ENCODE results near the gene LYPLAL1. TPM values are rescaled to one million over a fixed set of nuclear protein-coding genes. Genes with fewer than 3 reads are reported as not detected.

Gene LYPLAL1
- polyA plus RNA-seq, 1 donor (not counting 4 experiments of a cell fraction or from before 2014, with no cell fraction given) = 41.1 TPM

GRCh38 chr1:219155135-219155534 is 18.5 kb upstream of the LYPLAL1 start:
- Histone ChIP-seq H3K9ac (ENCODE audit: control insufficient read depth, extremely low read depth, insufficient read depth, low read length) (no peak overlapping the region), H3K36me3 (ENCODE audit: control insufficient read depth in 2 of 2, extremely low read depth in 1 of 2, insufficient read depth in 2 of 2, low read length in 2 of 2) (no peaks in the 10 kb centered on the region), H3K79me2 (ENCODE audit: control insufficient read depth, insufficient read depth, low read length) (no peaks in the 10 kb centered on the region), H3K9me1 (ENCODE audit: control insufficient read depth, extremely low read depth, insufficient read depth, low read length) (no peaks in the 10 kb centered on the region), H3K27ac (ENCODE audit: control insufficient read depth, insufficient read depth, low read length) (no peak overlapping the region), H3K4me2 (ENCODE audit: control insufficient read depth, extremely low read depth, insufficient read depth, low read depth, low read length) (no peak overlapping the region), H3K4me3 (ENCODE audit: control insufficient read depth in 2 of 3, extremely low read depth in 1 of 3, insufficient read depth in 2 of 3, low read depth in 1 of 3, low read length in 3 of 3) (no peak overlapping the region), H4K20me1 (ENCODE audit: control insufficient read depth, extremely low read depth, insufficient read depth, low read length) (no peaks in the 10 kb centered on the region), H3K27me3 (ENCODE audit: control insufficient read depth, extremely low read depth, insufficient read depth, low read length) (no peaks in the 10 kb centered on the region), H2AFZ (ENCODE audit: control insufficient read depth, low read length) (no peak overlapping the region), H3K4me1 (ENCODE audit: control insufficient read depth, extremely low read depth, insufficient read depth, low read length) (no peaks in the 10 kb centered on the region), H3K9me3 (ENCODE audit: control insufficient read depth, low read depth, low read length) (no peaks in the 10 kb centered on the region)
- dilution Hi-C loops (cut with MboI; ENCODE audit: extremely low pct_ligation_motif_present, low sequenced_read_pairs) = no loop called here
- FAIRE-seq (no peak), DNase-seq (ENCODE audit: low read depth, low spot score) (no peak)
- TF ChIP-seq CTCF (optimal IDR thresholded peaks at IDR 0.05 in 1 of 3, IDR thresholded peaks at IDR 0.05 in 1 of 3, conservative IDR thresholded peaks at IDR 0.05 in 1 of 3; ENCODE audit: extremely low read depth in 1 of 3, insufficient read depth in 2 of 3, low read length in 3 of 3) (no peak), EZH2 (IDR thresholded peaks at IDR 0.05; ENCODE audit: low read length) (no peak)

GRCh38 chr1:219159946-219160645 is 13.6 kb upstream of the LYPLAL1 start:
- Histone ChIP-seq H4K20me1 (ENCODE audit: control insufficient read depth, extremely low read depth, insufficient read depth, low read length) (no peaks in the 10 kb centered on the region), H3K9me1 (ENCODE audit: control insufficient read depth, extremely low read depth, insufficient read depth, low read length) (no peaks in the 10 kb centered on the region), H3K27me3 (ENCODE audit: control insufficient read depth, extremely low read depth, insufficient read depth, low read length) (no peaks in the 10 kb centered on the region), H3K4me1 (ENCODE audit: control insufficient read depth, extremely low read depth, insufficient read depth, low read length) (no peaks in the 10 kb centered on the region), H3K4me3 (ENCODE audit: control insufficient read depth in 2 of 3, extremely low read depth in 1 of 3, insufficient read depth in 2 of 3, low read depth in 1 of 3, low read length in 3 of 3) (no peak overlapping the region), H3K9ac (ENCODE audit: control insufficient read depth, extremely low read depth, insufficient read depth, low read length) (no peak overlapping the region), H3K36me3 (ENCODE audit: control insufficient read depth in 2 of 2, extremely low read depth in 1 of 2, insufficient read depth in 2 of 2, low read length in 2 of 2) (no peaks in the 10 kb centered on the region), H3K27ac (ENCODE audit: control insufficient read depth, insufficient read depth, low read length) (no peak overlapping the region), H3K79me2 (ENCODE audit: control insufficient read depth, insufficient read depth, low read length) (no peaks in the 10 kb centered on the region), H3K9me3 (ENCODE audit: control insufficient read depth, low read depth, low read length) (no peaks in the 10 kb centered on the region), H3K4me2 (ENCODE audit: control insufficient read depth, extremely low read depth, insufficient read depth, low read depth, low read length) (peak overlapping the region; percentile 10), H2AFZ (ENCODE audit: control insufficient read depth, low read length) (peak overlapping the region; percentile 4)
- no peak for DNase-seq (ENCODE audit: low read depth, low spot score)
- TF ChIP-seq CTCF (optimal IDR thresholded peaks at IDR 0.05 in 1 of 3, IDR thresholded peaks at IDR 0.05 in 1 of 3, conservative IDR thresholded peaks at IDR 0.05 in 1 of 3; ENCODE audit: extremely low read depth in 1 of 3, insufficient read depth in 2 of 3, low read length in 3 of 3) (no peak), EZH2 (IDR thresholded peaks at IDR 0.05; ENCODE audit: low read length) (no peak)
- FAIRE-seq = peak; percentile 81
- dilution Hi-C loops (cut with MboI; ENCODE audit: extremely low pct_ligation_motif_present, low sequenced_read_pairs) = no loop called here
